GM12874 (cell line): ENCODE data around the gene MSL1.

Experiments used
- CTCF ChIP-seq: IDR thresholded peaks from 2 replicates; pipeline ENCODE4 v1.5.1; 2011; ENCODE audit warnings: low read depth, mild to moderate bottlenecking, control low read depth, low read length, moderate library complexity; ENCODE audit not compliant: insufficient read depth

MSL1 gene

GRCh38 chr17:40134184-40134583 is 12.4 kb downstream of the MSL1 start:
- no peak for TF ChIP-seq CTCF

GRCh38 chr17:40135817-40136216 is 14.0 kb downstream of the MSL1 start:
- TF ChIP-seq CTCF = no peak

GRCh38 chr17:40139566-40140058 is 17.8 kb downstream of the MSL1 start:
- no peak for TF ChIP-seq CTCF

GRCh38 chr17:40145476-40145875 is 23.7 kb downstream of the MSL1 start:
- TF ChIP-seq CTCF = no peak

- TF ChIP-seq CTCF = no peak
These were observed 26.8 kb downstream of the MSL1 start for GRCh38 chr17:40148527-40148926.

GRCh38 chr17:40150276-40150675 is 28.5 kb downstream of the MSL1 start:
- TF ChIP-seq CTCF = no peak

GRCh38 chr17:40151414-40151963 is 29.7 kb downstream of the MSL1 start:
- no peak for TF ChIP-seq CTCF
